GOT3 (cell line): ENCODE data around the gene PRR27.

Source experiments
- DNase-seq: peaks from one replicate; lab custom pipeline; 2025; ENCODE audit warnings: mixed read lengths; lab: John Stamatoyannopoulos, UW

PRR27 gene

GRCh38 chr4:70153937-70154336, at the start of gene PRR27:
Gene PRR27, plus strand, starts transcription at chr4:70154237. Its CDS starts 139 bp downstream, at chr4:70154376.
- no peak for DNase-seq

GRCh38 chr4:70110917-70111316, 43.1 kb upstream of the PRR27 start:
- DNase-seq: no peak

GRCh38 chr4:70113656-70114055, 40.4 kb upstream of the PRR27 start:
- no peak for DNase-seq

DNA sequence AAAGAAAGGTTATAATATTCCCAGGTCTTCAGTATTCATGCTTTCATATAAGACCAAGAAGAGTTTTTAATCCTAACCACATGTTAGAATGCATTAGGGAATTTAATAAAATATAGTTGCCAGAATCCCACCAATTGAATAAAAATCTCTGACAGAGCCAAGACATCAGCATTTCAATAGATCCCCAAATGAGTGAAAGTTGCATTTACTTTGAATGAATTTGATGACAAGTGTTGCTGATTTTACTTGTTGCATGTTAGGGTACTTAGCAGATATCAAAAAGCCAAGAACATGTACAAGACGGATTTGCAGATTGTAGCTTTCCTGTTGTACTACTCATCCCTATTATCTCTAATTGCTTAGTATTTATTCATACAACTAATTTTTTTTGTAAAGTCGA, 39.9 kb upstream of the PRR27 start:
- DNase-seq: no peak

GRCh38 chr4:70120323-70120722, 33.7 kb upstream of the PRR27 start:
- no peak for DNase-seq

DNA sequence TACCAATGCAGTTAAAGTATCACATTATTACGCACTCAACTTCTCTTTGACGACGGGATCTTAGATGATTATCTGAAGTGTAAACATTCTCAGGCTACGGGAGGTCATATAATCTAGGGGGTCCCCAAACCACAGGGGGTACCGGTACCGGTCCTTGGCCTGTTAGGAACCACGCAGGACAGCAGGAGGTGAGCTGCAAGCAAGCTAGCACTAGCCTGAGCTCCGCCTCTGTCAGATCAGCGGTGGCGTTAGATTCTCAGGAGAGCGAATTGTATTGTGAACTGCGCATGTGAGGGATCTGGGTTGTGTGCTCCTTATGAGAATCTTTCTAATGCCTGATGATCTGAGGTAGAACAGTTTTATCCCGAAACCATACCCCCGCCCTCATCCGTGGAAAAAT, 20.6 kb upstream of the PRR27 start:
- no peak for DNase-seq

DNA sequence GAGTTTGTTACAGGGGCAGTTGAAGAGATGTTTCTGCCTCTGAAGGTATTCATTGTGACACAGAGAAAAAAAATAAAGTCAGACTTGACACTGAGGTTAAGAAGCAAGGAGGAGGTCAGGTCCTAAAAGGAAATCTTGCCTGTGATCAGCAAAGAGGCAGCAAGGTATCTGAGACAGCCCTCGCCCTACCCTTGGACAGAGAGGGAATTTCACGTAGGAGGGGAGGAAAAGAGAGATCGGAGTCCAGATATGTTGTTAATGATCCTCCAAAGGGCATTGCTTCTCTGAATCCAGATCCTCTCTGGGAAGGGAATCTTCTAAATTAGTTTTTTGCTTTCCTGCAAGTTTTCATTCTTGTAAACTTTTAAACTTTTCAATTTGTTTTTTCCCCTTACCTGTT, 15.3 kb upstream of the PRR27 start:
- DNase-seq: no peak

GRCh38 chr4:70151271-70151670, 2.8 kb upstream of the PRR27 start:
- DNase-seq: no peak

DNA sequence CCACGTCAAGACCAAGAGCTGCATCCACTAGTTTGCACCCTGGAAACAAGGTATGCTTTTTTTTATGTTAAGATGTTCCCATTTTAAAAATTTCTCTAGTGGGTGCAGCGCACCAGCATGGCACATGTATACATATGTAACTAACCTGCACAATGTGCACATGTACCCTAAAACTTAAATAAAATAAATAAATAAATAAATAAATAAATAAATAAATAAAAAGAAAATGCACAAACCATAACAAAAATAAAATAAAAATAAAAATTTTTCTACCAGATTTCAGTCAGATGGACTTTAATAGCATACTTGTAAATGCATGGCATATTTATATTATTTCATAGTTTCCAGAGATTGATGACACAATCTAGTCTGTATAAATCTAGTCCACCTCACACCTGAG, 1.9 kb upstream of the PRR27 start:
- no peak for DNase-seq

DNA sequence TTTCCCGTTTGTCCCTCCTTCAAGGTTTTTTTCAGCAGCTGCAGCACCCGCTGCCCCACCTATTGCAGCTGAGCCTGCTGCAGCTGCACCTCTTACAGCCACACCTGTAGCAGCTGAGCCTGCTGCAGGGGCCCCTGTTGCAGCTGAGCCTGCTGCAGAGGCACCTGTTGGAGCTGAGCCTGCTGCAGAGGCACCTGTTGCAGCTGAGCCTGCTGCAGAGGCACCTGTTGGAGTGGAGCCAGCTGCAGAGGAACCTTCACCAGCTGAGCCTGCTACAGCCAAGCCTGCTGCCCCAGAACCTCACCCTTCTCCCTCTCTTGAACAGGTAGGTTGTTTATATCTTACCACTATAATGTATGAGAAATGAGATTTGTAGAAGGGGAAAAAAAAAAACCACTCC, 4.5 kb downstream of the PRR27 start:
- no peak for DNase-seq

- no peak for DNase-seq
Observed at GRCh38 chr4:70177090-70177489, 23.1 kb downstream of the PRR27 start.

- no peak for DNase-seq
Observed at GRCh38 chr4:70178075-70178660, 24.1 kb downstream of the PRR27 start.

DNA sequence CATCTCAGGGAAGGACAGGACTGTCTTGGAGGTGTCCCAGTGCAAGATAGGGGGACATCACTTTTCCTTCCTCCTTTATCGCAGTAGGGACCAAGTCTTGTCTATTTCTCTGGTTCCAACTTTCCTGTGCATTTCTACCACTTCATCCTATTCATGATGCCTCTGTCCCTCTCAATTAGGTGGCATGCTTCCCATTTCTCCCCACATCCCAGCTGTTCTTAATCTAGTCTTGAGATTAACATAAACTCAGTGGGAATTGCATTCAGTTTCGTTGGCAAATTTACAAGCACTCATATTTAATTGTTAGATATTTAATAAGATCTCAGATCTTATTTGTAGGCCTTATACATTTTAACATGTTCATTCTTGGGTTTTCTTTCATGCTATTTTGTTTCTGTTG, 25.8 kb downstream of the PRR27 start:
- DNase-seq: no peak

DNA sequence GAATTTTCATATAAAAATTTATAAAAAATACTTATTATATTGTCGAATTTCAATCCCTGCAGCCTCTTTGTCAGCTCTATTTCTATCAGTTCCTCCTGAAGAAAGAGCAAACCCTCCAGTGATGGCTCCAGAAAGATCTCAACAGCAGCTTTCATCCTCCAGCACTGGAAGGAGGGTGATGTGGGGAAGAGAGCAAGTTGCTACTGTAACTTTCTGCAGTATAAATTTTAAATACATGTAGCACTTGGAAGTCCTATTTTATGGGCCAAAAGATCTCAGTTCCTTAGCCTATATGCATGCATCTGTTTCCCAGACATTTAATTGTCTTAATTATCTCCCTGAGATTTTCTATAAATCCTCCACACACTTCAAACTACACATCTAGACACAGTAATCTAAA, 27.8 kb downstream of the PRR27 start:
- DNase-seq: no peak

DNA sequence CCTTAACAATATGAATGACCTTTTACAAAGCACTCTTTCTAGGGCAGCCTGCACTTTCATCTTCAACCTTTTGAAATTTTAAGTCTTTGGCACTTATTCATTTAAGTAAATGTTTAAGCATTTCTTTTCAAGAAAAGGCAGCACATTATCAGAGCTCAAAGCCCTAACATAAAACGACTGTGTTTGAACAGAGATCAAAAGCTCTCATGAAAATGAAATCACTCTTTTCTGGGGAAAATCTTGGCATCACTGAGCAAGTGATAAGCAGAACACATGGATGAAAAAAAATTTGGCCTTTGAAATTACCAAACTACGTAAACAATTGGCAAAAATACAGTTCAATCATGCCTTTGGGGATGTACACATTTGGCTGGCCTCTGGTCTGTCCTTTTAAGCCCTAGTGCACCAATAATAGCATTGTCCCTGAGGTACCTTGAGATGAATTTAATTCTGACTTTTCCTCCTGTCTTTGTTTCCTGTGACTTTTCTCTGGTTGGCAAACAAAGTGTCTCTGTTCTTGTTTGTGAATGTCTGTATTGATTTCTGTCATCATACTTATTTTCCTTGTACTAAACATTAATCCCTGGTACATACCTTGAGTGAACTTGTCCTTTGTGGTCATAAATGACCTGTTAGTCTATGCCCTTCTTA, 28.6 kb downstream of the PRR27 start:
- DNase-seq: no peak

DNA sequence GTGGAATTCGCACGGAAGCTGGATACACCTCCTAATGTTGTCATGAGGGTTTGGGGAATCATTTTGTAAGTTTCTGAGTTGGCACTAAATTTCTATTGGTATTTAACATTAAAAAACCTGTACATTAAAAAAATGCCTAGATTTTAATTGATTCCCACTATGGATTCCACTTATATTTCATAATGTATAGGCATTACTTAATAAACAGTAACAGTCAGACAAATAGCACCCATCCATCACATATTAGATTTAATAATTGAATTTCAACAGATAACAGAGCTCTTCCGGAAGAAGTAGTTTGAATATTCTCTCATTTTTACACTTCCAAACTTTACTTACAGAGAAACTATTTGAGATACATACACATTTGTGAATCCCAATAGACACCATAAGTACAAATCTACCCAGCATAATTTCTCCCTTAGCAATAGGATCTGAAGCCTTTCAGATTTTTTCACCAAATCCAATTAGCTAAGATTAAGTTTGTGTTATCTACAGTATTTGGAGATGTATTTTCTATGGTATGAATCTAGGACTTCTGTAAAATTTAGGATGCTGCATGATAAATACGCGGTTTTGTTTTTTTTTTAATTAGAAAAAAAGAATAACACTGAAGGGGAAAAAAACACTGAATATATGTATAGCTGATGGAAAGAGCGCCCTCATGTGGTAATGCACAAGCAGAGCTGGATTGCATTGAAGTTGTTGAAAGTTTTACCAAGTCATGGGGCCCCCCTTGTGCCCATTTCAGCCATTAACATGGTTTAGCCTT, 29.3 kb downstream of the PRR27 start:
- no peak for DNase-seq

GRCh38 chr4:70183940-70184246, 29.9 kb downstream of the PRR27 start:
- DNase-seq: no peak

GRCh38 chr4:70187216-70187615, 33.2 kb downstream of the PRR27 start:
- DNase-seq: no peak

- no peak for DNase-seq
Observed at GRCh38 chr4:70190579-70190978, 36.5 kb downstream of the PRR27 start.

DNA sequence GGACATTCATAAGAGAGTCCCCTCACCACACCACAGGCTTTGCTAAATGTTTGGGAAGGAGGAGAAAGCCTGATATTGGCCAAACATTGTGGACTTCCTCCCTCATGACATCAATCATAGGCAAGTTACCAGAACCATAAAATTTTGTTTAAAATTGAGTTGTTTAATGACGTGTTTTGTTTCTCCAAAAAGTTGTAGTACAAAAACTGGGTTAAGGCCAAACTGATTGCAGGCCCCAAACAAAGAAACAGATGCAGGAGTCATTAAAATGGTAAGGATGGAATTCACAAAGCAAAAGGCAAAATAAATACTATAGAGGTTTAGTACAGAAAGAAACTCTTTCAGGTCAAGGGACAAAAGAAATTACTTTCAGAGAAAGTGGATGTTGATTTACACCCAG, 37.6 kb downstream of the PRR27 start:
- no peak for DNase-seq

DNA sequence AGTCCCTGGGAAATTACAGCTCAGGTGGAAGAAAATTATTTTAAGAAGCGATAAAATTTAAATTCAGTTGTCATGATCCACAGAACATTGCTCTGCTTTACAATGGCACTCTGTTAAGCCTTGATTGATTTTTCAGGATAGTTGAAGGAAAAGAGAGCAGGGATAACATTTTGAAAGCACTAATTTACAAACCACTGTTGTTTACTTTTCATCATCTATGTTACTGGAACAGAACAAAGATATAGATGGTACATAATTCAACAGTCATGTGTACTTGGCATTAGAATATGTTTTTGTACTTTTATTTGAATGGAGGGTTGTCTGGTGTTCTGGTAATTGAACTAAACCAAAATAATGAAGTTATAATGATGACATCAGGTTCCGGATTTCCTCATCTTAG, 38.9 kb downstream of the PRR27 start:
- no peak for DNase-seq

GRCh38 chr4:70195425-70195824, 41.4 kb downstream of the PRR27 start, which contains the start of gene ODAM:
Gene ODAM, plus strand, starts transcription at chr4:70195725. Its CDS starts 819 bp downstream, at chr4:70196544.
- DNase-seq: no peak

- DNase-seq: no peak
Observed at GRCh38 chr4:70196857-70197256, 42.8 kb downstream of the PRR27 start.

DNA sequence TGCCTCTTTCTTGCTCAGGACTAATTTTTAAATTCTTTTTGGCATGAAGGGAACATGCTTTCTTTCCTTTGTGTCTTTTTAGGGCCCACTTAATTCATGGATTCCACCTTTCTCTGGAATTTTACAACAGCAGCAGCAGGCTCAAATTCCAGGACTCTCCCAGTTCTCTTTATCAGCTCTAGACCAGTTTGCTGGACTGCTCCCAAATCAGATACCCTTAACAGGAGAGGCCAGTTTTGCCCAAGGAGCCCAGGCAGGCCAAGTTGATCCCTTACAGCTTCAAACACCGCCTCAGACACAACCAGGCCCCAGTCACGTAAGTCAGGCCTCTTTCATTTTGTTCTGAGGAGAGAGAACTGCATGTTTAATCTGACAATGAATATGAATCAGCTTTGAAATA, 43.8 kb downstream of the PRR27 start:
- no peak for DNase-seq
